K562 (cell line): ENCODE measurements around the gene OR4D9. TPM values are rescaled to one million over a fixed set of nuclear protein-coding genes. Genes with fewer than 3 reads are reported as not detected.

Source experiments
- CBX3 ChIP-seq, 2 experiments: IDR thresholded peaks; 1 replicate in 1 of 2; 2 replicates in 1 of 2; pipeline ENCODE4 v1.6.1; 2012; ENCODE audit warnings: inconsistent platforms in 2 of 2, low read length in 2 of 2, borderline replicate concordance in 1 of 2, control low read depth in 1 of 2
- EP400 ChIP-seq: fragments of 450-650 bp; IDR thresholded peaks from 2 replicates; pipeline ENCODE4 v1.6.1; 2017; ENCODE audit warnings: antibody characterized with exemption, mild to moderate bottlenecking, moderate library complexity
- GABPB1 ChIP-seq: sonication (generic); formaldehyde crosslinking; IDR thresholded peaks from 2 replicates; pipeline ENCODE4 v1.8.0; 2022; ENCODE audit warnings: mild to moderate bottlenecking, missing genetic modification reagents
- LCOR ChIP-seq: sonication (generic); formaldehyde crosslinking; IDR thresholded peaks from 2 replicates; pipeline ENCODE4 v1.8.0; 2022; ENCODE audit warnings: mild to moderate bottlenecking, missing genetic modification reagents
- RBM25 ChIP-seq: fragments of 200-400 bp; formaldehyde crosslinking; IDR thresholded peaks from 2 replicates; pipeline ENCODE4 v1.6.1; 2018; ENCODE audit warnings: low read length, low read depth, moderate library complexity; ENCODE audit not compliant: severe bottlenecking
- SETDB1 ChIP-seq: IDR thresholded peaks from one replicate; pipeline ENCODE4 v1.6.1; 2012; ENCODE audit warnings: low read length, control low read depth, inconsistent platforms
- SMAD4 ChIP-seq: fragments of 250-450 bp; sonication (Bioruptor Pico); conservative IDR thresholded peaks from 2 replicates; pipeline ENCODE4 v1.8.0; 2021; ENCODE audit warnings: inconsistent platforms, mild to moderate bottlenecking, moderate library complexity
- SMARCA5 ChIP-seq: fragments of 450-650 bp; IDR thresholded peaks from 2 replicates; pipeline ENCODE4 v1.6.1; 2016
- ZNF445 ChIP-seq: fragments of 250-450 bp; sonication (Bioruptor Pico); IDR thresholded peaks from 2 replicates; pipeline ENCODE4 v1.4.0; 2020; ENCODE audit warnings: low read depth, mild to moderate bottlenecking, moderate library complexity
- ZNF668 ChIP-seq: fragments of 250-450 bp; sonication (Bioruptor Pico); IDR thresholded peaks from 2 replicates; pipeline ENCODE4 v1.8.0; 2022; ENCODE audit warnings: mild to moderate bottlenecking, inconsistent platforms
- polyA plus RNA-seq, 8 experiments: library from polyadenylated mRNA; depleted of rRNA in 4 of 8; stranded (reverse) in 5 of 8; unstranded in 3 of 8; fragments of >200 nt; fragmentation: Nextera tagmentation in 2 of 8; fragmentation: Illumina TruSeq in 1 of 8; extraction: Ambion mirVana in 2 of 8; extraction: Trizol in 1 of 8; gene quantifications; 2 replicates each; pipeline versions ENCODE4 v1.2.1 to v1.2.3, GENCODE V29; 2011 to 2014; ENCODE audit warnings: inconsistent platforms in 1 of 8, missing spikeins in 1 of 8
- total RNA-seq, 7 experiments: library from RNA; depleted of rRNA in 6 of 7; stranded (reverse); fragments of >200 nt in 6 of 7; fragmentation: Illumina TruSeq in 2 of 7; extraction: Trizol in 2 of 7; gene quantifications; 2 replicates each; pipeline versions ENCODE4 v1.2.1 to v1.2.3, GENCODE V29; 2011 to 2021; ENCODE audit warnings: low replicate concordance in 1 of 7
- TF ChIP-seq, protein P1 (sequence below), 2 experiments: fragments of 450-650 bp in 1 of 2; sonication (generic) in 1 of 2; formaldehyde crosslinking in 1 of 2; IDR thresholded peaks; 2 replicates each; pipeline versions ENCODE4 v1.7.1 to v1.9.0; 2016 to 2022; ENCODE audit warnings: inconsistent platforms in 1 of 2, mild to moderate bottlenecking in 1 of 2, missing genetic modification reagents in 1 of 2
- TF ChIP-seq, protein P2 (sequence below): IDR thresholded peaks from 3 replicates; pipeline ENCODE4 v1.6.1; 2011; ENCODE audit warnings: borderline replicate concordance, mild to moderate bottlenecking, moderate library complexity; ENCODE audit not compliant: insufficient read length; ENCODE audit errors: extremely low read depth
- TF ChIP-seq, protein P3 (sequence below): fragments of 450-650 bp; IDR thresholded peaks from 2 replicates; pipeline ENCODE4 v1.7.1; 2018; ENCODE audit warnings: mild to moderate bottlenecking, low read depth; ENCODE audit not compliant: partially characterized antibody

Gene OR4D9
- total and polyA plus RNA-seq, 9 of the 15 experiments (the other 6 are each of a cell fraction or from before 2014, with no cell fraction given) = not detected

DNA sequence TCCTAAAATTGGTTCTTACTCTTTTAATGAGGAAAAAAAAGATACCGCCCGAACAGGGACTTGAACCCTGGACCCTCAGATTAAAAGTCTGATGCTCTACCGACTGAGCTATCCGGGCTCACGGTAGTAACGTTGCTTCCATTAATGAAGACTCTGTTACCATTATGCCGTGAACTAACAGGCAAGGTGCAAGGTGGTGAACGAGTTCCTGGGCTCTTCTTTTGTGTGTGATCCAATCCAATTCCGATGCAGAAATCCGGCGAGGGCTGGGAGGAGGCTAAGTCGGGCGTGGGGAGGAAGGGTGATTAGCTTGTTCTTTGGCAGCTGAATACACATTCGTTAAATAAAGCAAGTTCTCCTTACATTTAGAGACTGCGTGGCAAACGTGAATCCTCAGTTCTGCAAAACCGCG is 49.0 kb downstream of the OR4D9 start (continued):
- no peak for TF ChIP-seq RBM25
- TF ChIP-seq EP400 = no peak
- TF ChIP-seq GABPB1 = 0 out of 2 replicates have a peak, but pooled peaks have one; percentile 23
- no peak for TF ChIP-seq ZNF668 (CRISPR knock-in tag)
- TF ChIP-seq, protein P1, sequence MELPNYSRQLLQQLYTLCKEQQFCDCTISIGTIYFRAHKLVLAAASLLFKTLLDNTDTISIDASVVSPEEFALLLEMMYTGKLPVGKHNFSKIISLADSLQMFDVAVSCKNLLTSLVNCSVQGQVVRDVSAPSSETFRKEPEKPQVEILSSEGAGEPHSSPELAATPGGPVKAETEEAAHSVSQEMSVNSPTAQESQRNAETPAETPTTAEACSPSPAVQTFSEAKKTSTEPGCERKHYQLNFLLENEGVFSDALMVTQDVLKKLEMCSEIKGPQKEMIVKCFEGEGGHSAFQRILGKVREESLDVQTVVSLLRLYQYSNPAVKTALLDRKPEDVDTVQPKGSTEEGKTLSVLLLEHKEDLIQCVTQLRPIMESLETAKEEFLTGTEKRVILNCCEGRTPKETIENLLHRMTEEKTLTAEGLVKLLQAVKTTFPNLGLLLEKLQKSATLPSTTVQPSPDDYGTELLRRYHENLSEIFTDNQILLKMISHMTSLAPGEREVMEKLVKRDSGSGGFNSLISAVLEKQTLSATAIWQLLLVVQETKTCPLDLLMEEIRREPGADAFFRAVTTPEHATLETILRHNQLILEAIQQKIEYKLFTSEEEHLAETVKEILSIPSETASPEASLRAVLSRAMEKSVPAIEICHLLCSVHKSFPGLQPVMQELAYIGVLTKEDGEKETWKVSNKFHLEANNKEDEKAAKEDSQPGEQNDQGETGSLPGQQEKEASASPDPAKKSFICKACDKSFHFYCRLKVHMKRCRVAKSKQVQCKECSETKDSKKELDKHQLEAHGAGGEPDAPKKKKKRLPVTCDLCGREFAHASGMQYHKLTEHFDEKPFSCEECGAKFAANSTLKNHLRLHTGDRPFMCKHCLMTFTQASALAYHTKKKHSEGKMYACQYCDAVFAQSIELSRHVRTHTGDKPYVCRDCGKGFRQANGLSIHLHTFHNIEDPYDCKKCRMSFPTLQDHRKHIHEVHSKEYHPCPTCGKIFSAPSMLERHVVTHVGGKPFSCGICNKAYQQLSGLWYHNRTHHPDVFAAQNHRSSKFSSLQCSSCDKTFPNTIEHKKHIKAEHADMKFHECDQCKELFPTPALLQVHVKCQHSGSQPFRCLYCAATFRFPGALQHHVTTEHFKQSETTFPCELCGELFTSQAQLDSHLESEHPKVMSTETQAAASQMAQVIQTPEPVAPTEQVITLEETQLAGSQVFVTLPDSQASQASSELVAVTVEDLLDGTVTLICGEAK (IDR thresholded peaks at IDR 0.05) = peak; percentile 89
- TF ChIP-seq, protein P1 (CRISPR knock-in tag; IDR thresholded peaks at IDR 0.05) = no peak
- TF ChIP-seq SMAD4 = no peak
- TF ChIP-seq, protein P2, sequence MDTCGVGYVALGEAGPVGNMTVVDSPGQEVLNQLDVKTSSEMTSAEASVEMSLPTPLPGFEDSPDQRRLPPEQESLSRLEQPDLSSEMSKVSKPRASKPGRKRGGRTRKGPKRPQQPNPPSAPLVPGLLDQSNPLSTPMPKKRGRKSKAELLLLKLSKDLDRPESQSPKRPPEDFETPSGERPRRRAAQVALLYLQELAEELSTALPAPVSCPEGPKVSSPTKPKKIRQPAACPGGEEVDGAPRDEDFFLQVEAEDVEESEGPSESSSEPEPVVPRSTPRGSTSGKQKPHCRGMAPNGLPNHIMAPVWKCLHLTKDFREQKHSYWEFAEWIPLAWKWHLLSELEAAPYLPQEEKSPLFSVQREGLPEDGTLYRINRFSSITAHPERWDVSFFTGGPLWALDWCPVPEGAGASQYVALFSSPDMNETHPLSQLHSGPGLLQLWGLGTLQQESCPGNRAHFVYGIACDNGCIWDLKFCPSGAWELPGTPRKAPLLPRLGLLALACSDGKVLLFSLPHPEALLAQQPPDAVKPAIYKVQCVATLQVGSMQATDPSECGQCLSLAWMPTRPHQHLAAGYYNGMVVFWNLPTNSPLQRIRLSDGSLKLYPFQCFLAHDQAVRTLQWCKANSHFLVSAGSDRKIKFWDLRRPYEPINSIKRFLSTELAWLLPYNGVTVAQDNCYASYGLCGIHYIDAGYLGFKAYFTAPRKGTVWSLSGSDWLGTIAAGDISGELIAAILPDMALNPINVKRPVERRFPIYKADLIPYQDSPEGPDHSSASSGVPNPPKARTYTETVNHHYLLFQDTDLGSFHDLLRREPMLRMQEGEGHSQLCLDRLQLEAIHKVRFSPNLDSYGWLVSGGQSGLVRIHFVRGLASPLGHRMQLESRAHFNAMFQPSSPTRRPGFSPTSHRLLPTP = peak; percentile 63
- TF ChIP-seq SMARCA5 = peak; percentile 93
- TF ChIP-seq, protein P3, sequence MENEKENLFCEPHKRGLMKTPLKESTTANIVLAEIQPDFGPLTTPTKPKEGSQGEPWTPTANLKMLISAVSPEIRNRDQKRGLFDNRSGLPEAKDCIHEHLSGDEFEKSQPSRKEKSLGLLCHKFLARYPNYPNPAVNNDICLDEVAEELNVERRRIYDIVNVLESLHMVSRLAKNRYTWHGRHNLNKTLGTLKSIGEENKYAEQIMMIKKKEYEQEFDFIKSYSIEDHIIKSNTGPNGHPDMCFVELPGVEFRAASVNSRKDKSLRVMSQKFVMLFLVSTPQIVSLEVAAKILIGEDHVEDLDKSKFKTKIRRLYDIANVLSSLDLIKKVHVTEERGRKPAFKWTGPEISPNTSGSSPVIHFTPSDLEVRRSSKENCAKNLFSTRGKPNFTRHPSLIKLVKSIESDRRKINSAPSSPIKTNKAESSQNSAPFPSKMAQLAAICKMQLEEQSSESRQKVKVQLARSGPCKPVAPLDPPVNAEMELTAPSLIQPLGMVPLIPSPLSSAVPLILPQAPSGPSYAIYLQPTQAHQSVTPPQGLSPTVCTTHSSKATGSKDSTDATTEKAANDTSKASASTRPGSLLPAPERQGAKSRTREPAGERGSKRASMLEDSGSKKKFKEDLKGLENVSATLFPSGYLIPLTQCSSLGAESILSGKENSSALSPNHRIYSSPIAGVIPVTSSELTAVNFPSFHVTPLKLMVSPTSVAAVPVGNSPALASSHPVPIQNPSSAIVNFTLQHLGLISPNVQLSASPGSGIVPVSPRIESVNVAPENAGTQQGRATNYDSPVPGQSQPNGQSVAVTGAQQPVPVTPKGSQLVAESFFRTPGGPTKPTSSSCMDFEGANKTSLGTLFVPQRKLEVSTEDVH = peak; percentile 41
- TF ChIP-seq CBX3 (IDR thresholded peaks at IDR 0.05; ENCODE audit: borderline replicate concordance in 1 of 2, low read length in 2 of 2) = peak in 1 of 2 experiments; percentile 41; a peak in 1 of 3 replicates
- no peak for TF ChIP-seq SETDB1
- peak; percentile 67; the same call in 1 of the 2 replicates for TF ChIP-seq LCOR (CRISPR knock-in tag)
- no peak for TF ChIP-seq ZNF445 (CRISPR knock-in tag)
